Smooth muscle cell of the brain vasculature (primary cell): ENCODE measurements around the gene COL9A1.

ENCODE experiments used
- DNase-seq: peaks from one replicate; pipeline ENCODE4 v3.0.0-alpha.2; 2012; ENCODE audit warnings: low read depth, low spot score

COL9A1 gene

GRCh38 chr6:70234561-70235236, 68.2 kb downstream of the COL9A1 start:
- DNase-seq = no peak

- DNase-seq = no peak
These were observed 71.6 kb downstream of the COL9A1 start for GRCh38 chr6:70231311-70231710.

GRCh38 chr6:70225055-70225454, 77.8 kb downstream of the COL9A1 start:
- no peak for DNase-seq

GRCh38 chr6:70222439-70222749, 80.5 kb downstream of the COL9A1 start:
- DNase-seq = no peak

DNA sequence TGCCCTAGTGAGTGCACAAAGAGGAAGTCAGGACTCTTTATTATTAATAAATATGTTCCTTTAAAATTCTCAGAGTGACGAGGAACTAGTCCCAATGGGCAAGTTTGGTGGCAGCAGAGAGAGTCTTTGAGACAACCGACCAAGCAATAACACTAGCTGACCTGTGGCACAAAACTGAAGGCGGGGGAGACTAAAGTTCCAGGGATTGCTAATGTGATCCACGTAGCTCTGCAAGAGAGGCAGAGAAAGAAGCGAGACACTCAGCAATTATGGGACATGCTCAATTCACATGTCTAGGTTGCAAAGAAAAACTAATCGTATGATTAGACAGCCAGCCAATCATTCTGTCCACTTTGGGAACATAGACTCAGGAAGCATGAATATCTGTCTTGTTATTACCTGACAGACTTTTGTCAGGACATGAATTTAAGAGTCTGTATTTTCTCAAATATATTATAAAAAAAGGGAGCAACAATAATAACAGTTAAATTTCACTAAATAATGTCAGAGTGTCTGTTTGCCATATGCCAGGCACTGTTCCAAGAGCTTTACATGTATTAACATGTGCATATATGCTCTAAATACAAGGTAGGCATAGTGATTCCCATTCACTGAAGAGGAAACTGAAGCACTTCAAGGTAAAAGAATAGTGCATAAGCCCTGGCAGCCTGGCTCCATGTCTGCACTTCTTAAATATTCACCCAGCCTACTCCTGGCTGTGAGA, 81.0 kb downstream of the COL9A1 start:
- DNase-seq = no peak

DNA sequence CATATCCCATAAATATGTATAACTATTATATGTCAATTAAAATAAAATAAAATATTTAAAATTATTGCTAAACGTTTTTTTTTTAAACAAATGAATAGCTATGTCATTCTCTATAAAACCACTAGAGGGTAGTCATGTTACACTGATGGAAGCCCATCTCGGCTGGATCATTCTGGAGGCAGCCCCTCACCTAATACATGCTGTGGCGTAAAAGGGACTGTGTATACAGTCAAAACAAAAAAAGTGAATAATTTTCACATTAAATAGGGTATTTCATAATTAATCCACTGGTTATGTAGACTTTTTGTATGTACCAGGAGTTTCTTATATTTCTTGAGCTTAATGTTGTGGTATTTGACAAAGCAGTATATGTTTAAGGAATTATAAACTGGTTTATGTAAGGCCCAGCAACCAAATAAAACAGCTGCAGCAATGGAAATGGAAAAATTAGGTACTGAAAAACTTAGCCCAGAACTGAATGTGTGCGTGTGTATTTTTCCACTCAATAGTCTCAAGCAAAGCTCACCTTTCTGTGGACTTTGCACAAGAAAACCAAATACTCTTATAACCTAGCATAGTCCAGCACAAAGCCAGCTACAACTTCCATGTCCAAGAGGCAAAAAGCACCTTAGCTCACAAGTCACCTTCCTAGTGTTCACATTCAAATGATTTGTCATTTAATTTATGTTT, 81.7 kb downstream of the COL9A1 start:
- no peak for DNase-seq

DNA sequence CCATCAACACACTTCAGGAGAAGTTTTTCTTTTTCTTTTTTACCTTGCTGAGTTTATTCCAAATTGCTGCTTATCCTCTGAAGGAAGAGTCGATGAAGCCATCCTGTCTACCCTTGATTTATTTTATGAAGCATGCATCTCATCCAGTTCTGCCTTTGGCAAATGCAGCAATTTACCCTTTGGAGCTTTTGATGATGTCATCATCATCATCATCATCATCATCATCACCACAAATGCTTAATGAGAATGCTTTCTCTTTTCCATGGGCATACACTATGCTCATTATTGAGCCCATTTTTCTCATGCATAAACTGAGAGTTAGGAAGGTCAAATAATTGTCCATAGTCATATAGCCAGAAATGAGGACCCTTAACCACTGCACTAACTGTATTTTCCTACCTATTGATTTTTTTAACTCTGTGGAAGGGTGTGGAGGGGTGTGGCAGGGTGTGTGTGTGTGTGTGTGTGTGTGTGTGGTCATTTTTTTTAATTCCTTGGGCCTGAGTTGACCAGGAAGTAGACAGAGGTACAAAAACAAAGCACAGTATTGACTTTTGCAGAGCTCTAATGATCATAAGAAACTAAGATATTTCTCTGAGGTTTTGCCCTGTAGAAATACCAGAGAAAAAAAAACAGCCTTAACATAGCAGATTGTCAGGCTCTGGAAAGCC, 82.8 kb downstream of the COL9A1 start:
- no peak for DNase-seq

- no peak for DNase-seq
These were observed 86.1 kb downstream of the COL9A1 start for GRCh38 chr6:70216767-70217166.

GRCh38 chr6:70215460-70216108, 87.3 kb downstream of the COL9A1 start:
- no peak for DNase-seq

GRCh38 chr6:70210462-70210861, 92.4 kb downstream of the COL9A1 start:
- DNase-seq = no peak

- DNase-seq = no peak
These were observed 94.6 kb downstream of the COL9A1 start for GRCh38 chr6:70208235-70208790.

GRCh38 chr6:70198785-70199184, 104.1 kb downstream of the COL9A1 start:
- no peak for DNase-seq

- no peak for DNase-seq
These were observed 106.4 kb downstream of the COL9A1 start for GRCh38 chr6:70196531-70196930.

DNA sequence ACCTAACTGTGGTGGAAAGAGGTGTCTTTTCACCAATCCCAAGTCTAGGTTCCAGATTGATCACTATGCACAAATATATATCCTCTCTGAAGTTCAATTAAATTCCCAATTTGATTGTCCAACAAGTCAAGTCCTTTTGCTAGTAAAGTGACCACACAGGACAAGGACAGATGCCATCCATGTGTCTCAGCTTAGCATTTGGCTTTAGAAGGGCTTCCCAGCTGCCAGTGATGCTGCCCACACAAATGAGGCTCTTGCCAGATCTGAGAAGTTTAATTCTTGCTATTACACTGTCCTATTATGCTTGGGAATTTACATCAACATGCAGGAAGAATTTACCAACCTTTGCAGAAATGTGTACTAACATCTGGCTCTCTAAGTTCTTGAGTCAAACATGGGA, 108.5 kb downstream of the COL9A1 start:
- no peak for DNase-seq

GRCh38 chr6:70188202-70188601, 114.7 kb downstream of the COL9A1 start:
- no peak for DNase-seq

DNA sequence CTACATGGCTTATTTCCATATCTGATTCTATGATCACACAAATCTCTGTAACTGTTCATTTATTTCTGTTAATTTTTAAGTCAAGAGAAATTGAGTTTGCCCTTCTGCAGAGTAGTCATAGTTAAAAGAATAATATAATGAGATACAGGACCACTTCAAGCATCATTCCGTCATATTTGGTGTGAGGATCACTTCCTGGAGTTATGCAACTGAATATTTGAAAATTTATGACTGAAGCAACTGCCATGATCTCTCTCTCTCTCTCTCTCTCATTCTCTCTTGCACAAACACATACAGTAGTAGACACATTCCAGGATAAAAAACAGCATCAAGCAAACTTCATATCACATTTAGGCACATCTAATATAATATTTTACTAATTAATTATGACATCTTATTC, 116.4 kb downstream of the COL9A1 start:
- DNase-seq = no peak

GRCh38 chr6:70184723-70185122, 118.2 kb downstream of the COL9A1 start:
- no peak for DNase-seq

- DNase-seq = no peak
These were observed 119.3 kb downstream of the COL9A1 start for GRCh38 chr6:70183538-70183937.

GRCh38 chr6:70180901-70181599, 121.8 kb downstream of the COL9A1 start:
- no peak for DNase-seq

- no peak for DNase-seq
These were observed 122.5 kb downstream of the COL9A1 start for GRCh38 chr6:70180183-70180900.
